Neuron (in vitro differentiated cells): ENCODE data around the gene GATD1.
"Not testable (repeated sequence)": the region's sequence is repeated elsewhere in the genome, so short reads cannot be mapped to it uniquely, and the experiment has no call there.

Experiments
- H2AFZ ChIP-seq: one replicate; pipeline ENCODE4 v1.6.1; 2013; ENCODE audit warnings: low read depth, mild to moderate bottlenecking, inconsistent platforms, low read length, moderate library complexity
- H3K27me3 ChIP-seq: one replicate; pipeline ENCODE4 v1.6.1; 2013; ENCODE audit warnings: low read length; ENCODE audit not compliant: insufficient read depth
- H3K36me3 ChIP-seq: one replicate; pipeline ENCODE4 v1.6.1; 2013; ENCODE audit warnings: low read length; ENCODE audit not compliant: insufficient read depth
- H3K4me1 ChIP-seq: one replicate; pipeline ENCODE4 v1.6.1; 2013; ENCODE audit warnings: low read length; ENCODE audit not compliant: insufficient read depth
- H3K4me3 ChIP-seq: 2 replicates; pipeline ENCODE4 v1.5.1; 2013; ENCODE audit warnings: mild to moderate bottlenecking, low read length, moderate library complexity
- H3K9me3 ChIP-seq: one replicate; pipeline ENCODE4 v1.6.1; 2013; ENCODE audit warnings: low read length

The GATD1 gene

DNA sequence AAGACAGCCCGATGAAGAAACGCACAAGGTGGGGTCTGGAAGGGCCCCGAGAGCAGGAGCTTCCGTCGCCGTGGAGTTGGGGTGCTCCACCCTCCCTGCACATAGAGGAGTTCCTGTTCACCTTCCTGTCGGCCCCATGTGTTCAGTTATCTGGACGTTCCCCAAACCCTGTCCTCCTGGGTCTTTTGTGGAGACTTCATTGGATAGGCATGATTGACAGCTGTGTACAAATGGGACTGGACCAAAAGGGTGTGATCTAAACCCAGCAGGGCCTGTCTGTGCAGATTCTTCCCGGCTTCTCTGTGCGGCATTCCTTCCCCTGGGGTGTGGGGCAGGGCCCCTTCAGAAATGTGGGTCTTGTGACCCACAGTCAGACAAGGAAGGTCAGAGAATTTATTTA lies 39.4 kb downstream of the GATD1 start:
- H3K27me3 ChIP-seq, H3K36me3 ChIP-seq, H2AFZ ChIP-seq, H3K9me3 ChIP-seq: not testable (repeated sequence)
- H3K4me3 ChIP-seq = peak overlapping the region; percentile 6
- H3K4me1 ChIP-seq = peaks cover 21% of the 10 kb centered on the region

DNA sequence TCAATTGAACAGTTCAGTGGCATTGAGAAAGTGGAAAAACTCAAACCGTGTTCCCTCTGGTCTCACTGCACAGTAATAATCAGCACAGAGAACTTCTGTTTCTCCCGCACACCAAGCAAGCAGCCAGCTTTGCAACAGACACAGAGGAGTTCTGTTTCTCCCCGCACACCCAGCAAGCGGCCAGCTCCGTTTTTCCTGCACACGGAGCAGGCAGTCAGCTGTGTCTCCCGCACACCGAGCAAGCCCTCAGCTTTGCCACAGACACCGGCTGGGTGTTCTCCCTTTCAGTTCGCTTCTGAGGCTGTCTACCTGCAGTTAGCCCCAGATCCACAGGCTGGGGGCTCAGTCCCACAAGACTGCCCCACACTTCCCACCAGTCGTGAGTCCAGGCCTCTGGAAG lies 39.9 kb downstream of the GATD1 start:
- H3K27me3 ChIP-seq = no peaks in the 10 kb centered on the region
- no peak overlapping the region for H2AFZ ChIP-seq
- H3K4me3 ChIP-seq = peak overlapping the region; percentile 6
- peaks cover 21% of the 10 kb centered on the region for H3K4me1 ChIP-seq
- H3K36me3 ChIP-seq = no peaks in the 10 kb centered on the region
- H3K9me3 ChIP-seq = no peaks in the 10 kb centered on the region

DNA sequence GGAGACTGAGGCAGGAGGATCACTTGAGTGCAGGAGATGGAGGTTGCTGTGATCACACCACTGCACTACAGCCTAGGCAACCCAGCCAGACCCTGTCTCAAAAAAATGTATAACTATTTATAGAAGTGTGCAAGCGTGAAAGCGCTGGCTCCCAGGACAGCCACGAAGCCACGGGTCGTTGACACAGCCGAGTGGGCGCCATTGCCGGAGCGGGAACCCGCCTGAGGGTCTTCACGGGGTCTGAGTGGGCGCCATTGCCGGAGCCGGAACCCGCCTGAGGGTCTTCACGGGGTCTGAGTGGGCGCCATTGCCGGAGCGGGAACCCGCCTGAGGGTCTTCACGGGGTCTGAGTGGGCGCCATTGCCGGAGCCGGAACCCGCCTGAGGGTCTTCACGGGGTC lies 42.7 kb downstream of the GATD1 start:
- H3K27me3 ChIP-seq, H3K9me3 ChIP-seq, H3K36me3 ChIP-seq, H2AFZ ChIP-seq, H3K4me3 ChIP-seq: not testable (repeated sequence)
- H3K4me1 ChIP-seq = peaks cover 17% of the 10 kb centered on the region

DNA sequence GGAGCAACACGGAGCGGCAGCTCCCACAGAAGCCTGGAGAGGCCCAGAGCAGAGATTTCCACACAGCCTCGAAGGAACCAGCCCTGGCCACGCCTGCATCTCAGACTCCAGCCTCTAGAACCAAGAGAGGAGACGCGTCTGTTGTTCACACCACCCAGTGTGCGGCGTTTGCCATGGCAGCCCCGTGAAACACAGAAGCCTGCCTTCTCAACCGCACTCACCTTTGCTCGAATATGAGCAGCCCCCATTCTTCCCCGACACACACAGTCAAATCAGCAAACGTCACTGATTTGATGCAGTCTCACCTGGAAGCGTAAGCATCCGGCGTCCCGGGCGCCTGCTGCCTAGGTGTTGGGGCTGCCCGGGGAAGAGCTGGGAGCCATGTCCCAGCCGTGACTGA lies 44.2 kb downstream of the GATD1 start:
- H2AFZ ChIP-seq = no peak overlapping the region
- no peaks in the 10 kb centered on the region for H3K36me3 ChIP-seq
- H3K27me3 ChIP-seq = no peaks in the 10 kb centered on the region
- H3K4me1 ChIP-seq = peaks cover 11% of the 10 kb centered on the region
- H3K4me3 ChIP-seq = no peak overlapping the region
- no peaks in the 10 kb centered on the region for H3K9me3 ChIP-seq

DNA sequence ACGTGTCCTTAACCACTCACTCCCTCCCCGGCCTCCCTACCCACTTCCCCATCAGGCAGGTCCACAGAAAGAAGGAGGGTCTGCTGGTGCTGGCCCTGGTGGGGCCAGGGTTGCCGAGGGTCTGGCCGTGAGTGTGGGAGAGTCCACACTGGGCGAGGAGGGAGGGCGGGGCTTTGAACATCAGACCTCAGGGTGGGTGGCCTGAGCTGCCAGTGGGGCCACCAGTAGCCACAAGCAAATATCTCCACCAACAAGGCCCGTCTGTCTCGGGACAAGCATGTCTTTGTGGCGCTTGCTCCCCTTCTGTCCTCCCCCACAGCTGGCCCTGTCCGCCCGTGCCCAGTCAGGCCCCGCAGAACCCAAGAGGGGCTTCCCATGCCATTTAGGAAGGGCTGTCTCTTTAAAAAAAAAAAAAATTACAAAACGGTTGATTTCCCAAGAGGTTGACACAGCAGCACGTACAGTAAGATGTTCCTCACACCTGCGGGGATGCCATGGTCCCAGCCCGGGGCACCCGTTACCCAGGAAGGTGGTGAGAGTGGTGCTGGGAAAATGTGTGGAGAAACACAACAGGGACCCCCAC lies 47.7 kb downstream of the GATD1 start:
- Histone ChIP-seq H3K9me3 (no peaks in the 10 kb centered on the region), H3K4me3 (no peak overlapping the region), H3K36me3 (no peaks in the 10 kb centered on the region), H3K27me3 (peaks cover 29% of the 10 kb centered on the region), H3K4me1 (no peaks in the 10 kb centered on the region), H2AFZ (no peak overlapping the region)

DNA sequence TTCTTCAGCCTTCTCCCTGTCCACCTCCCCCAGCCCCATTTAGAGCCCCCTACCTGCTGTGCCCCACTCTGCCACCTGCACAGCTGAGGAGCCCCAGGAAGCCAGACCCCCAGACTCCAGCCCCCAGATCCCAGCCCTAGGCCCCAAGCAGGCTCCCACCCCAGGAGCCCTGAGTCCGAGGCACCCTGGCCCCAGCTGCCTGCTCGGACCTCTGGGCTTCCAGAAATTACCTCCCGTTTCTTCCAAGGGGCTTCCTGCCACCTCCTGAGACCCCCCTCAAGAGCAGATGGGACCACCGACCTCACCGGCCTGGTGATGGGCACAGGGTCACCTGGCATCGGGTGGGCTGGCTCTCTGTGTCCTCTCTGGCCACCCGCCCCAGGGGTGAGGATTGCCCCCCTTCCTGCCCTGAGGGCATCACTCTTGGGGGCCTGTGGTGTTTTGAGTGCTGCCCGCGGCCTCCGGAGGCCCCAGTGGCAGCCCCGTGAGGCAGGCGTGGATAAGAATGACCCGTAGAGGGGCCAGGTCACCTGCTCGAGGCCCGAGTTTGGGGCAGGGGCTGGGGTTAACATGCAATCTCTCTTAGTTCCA lies 48.3 kb downstream of the GATD1 start:
- no peak overlapping the region for H3K4me3 ChIP-seq
- H3K36me3 ChIP-seq = no peaks in the 10 kb centered on the region
- H3K4me1 ChIP-seq = no peaks in the 10 kb centered on the region
- H3K27me3 ChIP-seq = peaks cover 35% of the 10 kb centered on the region
- no peak overlapping the region for H2AFZ ChIP-seq
- H3K9me3 ChIP-seq = no peaks in the 10 kb centered on the region

DNA sequence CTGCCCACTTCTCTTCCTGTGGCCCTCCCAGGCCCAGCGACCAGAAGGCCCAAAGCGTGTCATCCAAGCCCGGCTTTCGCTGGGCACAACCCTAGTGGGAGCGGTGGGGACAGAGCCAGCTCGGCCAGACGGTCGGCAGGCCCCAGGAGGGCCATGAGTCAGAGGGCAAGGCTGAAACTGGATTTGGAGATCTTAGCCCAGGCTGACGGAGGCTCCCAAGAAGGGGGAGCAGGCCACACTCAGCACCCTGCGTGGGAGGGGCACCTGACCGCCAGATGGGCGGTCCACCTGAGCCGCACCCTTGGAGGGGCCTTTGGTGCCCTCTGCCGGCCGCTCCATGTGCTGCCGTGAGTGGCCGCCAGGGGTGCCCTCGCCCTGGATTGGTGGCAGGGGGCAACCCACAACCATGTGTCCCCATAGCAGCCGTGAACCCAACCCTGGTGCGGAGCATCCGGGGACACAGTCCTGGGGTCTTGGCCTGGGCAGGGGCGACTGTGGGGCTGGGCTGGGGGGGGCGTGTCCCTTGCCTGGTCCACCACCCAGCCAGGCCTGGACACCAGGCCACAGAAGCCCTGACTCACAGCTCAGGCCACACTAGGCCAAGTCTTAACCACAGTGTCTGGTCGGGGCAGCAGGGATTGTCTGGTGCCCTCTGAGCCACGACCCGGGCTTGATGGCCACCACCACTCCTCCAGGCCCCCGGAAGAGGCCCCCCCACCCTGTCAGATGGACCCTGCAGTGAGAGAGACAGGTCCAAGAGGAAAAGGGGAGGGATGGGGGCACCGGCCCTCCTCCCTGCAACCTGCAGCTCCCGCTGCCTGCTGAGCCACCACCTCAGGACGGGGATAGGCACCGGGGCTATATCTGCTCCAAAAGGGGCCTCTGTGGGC lies 49.2 kb downstream of the GATD1 start:
- H3K27me3 ChIP-seq = peaks cover 39% of the 10 kb centered on the region
- H3K36me3 ChIP-seq = no peaks in the 10 kb centered on the region
- H3K4me1 ChIP-seq = no peaks in the 10 kb centered on the region
- H2AFZ ChIP-seq = no peak overlapping the region
- no peak overlapping the region for H3K4me3 ChIP-seq
- no peaks in the 10 kb centered on the region for H3K9me3 ChIP-seq

DNA sequence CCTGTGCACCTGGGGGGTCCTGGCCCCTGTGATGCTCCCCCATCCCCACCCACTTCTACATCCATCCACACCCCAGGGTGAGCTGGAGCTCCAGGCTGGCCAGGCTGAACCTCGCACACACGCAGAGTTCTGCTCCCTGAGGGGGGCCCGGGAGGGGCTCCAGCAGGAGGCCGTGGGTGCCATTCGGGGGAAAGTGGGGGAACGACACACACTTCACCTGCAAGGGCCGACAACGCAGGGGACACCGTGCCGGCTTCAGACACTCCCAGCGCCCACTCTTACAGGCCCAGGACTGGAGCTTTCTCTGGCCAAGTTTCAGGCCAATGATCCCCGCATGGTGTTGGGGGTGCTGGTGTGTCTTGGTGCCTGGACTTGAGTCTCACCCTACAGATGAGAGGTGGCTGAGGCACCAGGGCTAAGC lies 50.0 kb downstream of the GATD1 start:
- Histone ChIP-seq H3K4me1 (no peaks in the 10 kb centered on the region), H3K36me3 (no peaks in the 10 kb centered on the region), H2AFZ (no peak overlapping the region), H3K4me3 (no peak overlapping the region), H3K9me3 (no peaks in the 10 kb centered on the region), H3K27me3 (peaks cover 42% of the 10 kb centered on the region)

DNA sequence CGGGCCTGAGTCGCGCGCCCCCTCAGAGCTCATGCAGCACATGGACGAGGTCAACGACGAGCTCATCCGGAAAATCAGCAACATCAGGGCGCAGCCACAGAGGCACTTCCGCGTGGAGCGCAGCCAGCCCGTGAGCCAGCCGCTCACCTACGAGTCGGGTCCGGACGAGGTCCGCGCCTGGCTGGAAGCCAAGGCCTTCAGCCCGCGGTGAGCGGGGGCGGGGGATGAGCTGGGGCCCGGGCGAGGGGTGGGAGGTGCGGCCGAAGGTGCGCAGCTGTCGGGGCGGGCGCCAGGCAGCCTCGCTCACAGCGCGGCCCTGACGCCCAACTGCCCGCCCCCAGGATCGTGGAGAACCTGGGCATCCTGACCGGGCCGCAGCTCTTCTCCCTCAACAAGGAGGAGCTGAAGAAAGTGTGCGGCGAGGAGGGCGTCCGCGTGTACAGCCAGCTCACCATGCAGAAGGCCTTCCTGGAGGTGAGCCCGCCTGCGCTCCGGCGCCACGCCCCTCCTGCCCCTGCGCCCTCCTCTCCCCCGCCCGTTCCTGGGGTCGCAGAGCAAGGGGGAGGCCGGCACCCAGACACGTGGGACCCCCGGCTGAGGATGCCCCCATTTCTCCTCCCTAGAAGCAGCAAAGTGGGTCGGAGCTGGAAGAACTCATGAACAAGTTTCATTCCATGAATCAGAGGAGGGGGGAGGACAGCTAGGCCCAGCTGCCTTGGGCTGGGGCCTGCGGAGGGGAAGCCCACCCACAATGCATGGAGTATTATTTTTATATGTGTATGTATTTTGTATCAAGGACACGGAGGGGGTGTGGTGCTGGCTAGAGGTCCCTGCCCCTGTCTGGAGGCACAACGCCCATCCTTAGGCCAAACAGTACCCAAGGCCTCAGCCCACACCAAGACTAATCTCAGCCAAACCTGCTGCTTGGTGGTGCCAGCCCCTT lies 50.7 kb downstream of the GATD1 start:
- Histone ChIP-seq H3K4me1 (no peaks in the 10 kb centered on the region), H3K36me3 (no peaks in the 10 kb centered on the region), H2AFZ (no peak overlapping the region), H3K9me3 (no peaks in the 10 kb centered on the region), H3K27me3 (peaks cover 49% of the 10 kb centered on the region), H3K4me3 (no peak overlapping the region)

DNA sequence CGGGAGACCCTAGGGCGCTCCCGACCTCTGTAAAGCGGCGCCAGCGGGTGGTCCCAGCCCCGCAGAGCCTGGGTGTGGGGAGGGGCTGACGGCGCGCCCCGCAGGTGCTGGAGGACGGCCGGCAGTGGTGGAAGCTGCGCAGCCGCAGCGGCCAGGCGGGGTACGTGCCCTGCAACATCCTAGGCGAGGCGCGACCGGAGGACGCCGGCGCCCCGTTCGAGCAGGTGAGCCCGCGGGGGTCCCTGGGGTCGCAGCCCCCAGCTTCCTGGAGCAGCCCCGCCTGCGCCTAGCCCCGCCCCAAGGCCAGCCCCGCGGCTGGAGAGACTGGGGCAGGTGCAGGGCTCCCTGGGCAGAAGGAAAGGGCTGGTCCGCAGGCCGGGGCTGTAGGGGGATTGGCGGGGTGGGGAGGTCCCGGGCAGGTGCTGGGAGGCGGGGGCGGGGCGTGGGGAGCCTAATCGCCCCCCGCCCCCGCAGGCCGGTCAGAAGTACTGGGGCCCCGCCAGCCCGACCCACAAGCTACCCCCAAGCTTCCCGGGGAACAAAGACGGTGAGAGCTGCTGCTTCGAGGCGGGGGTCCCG lies 51.6 kb downstream of the GATD1 start:
- Histone ChIP-seq H3K27me3 (peaks cover 57% of the 10 kb centered on the region), H3K36me3 (no peaks in the 10 kb centered on the region), H3K4me3 (no peak overlapping the region), H3K4me1 (no peaks in the 10 kb centered on the region), H2AFZ (no peak overlapping the region), H3K9me3 (no peaks in the 10 kb centered on the region)

DNA sequence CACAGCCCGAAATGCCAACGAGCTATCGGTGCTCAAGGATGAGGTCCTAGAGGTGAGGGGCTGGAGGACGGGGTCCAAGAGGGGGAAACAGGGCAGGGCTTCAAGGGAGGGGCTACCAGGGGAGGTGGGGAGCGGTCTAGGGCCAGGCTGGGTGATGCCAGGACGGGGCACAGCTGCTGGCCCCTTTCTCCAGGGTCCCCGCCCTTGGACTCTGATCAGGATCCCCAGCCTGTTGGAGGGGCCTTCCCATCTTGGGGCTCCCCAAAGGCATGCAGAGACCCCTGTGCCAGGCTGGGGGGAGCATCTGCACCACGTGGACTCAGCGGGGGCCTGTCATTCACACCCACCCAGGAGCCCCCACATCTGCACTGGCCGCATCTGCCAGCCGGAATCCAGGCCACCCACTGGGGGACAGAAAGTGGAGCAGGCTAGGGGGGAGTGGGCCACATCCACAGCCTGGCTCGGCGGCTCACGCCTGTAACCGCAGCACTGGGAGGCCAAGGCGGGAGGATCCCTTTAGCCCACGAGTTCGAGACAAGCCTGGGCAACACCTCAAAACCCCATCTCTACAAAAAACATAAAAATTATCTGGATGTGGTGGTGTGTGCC lies 52.4 kb downstream of the GATD1 start:
- Histone ChIP-seq H3K27me3 (peaks cover 65% of the 10 kb centered on the region), H2AFZ (no peak overlapping the region), H3K4me1 (no peaks in the 10 kb centered on the region), H3K4me3 (no peak overlapping the region), H3K36me3 (no peaks in the 10 kb centered on the region), H3K9me3 (no peaks in the 10 kb centered on the region)

DNA sequence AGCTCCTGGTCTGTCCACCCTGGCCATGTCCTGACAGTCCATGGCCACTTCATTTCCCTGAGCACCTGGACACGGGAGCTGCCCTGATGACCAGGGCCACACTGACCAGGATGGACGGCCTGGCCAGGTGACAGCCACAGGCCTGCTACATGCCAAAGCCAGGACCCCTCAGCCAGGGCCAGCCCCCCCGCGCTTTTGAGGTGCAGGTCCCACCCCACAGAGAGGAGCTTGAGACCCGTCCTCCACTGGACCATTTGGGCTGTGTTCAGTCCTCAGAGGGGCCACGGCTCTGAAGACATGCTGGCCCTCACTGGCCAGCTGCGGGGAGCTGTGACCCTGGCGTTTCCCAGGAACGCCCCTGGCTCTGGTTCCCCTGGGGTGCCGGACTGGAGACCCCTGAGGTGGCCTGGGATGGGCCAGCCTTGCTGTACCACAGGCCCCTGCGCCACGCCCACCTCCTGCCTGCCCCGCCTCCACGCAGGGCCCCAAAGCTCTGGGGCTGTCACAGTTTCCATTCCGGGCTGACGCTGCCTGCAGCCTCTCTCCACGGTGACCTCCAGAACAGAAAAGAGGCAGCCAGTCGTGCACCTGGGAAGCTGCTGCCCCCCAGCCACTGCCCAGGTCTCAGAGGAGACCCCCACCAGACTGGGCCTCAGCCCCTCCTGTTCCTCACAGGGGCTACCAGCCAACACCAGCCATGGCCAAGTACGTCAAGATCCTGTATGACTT lies 53.1 kb downstream of the GATD1 start:
- Histone ChIP-seq H3K9me3 (no peaks in the 10 kb centered on the region), H3K27me3 (peaks cover 70% of the 10 kb centered on the region), H3K4me3 (no peak overlapping the region), H3K36me3 (no peaks in the 10 kb centered on the region), H2AFZ (no peak overlapping the region), H3K4me1 (no peaks in the 10 kb centered on the region)
